ENCODE data around the gene CHRNA7. TPM values are rescaled to one million over a fixed set of nuclear protein-coding genes. Genes with fewer than 3 reads are reported as not detected.

Gene CHRNA7
- total RNA-seq, 4 donors from 2014 or later, result 0.23 to 6.1 (median 1.3) TPM

GRCh38 chr15:32112101-32112500 is 81.8 kb downstream of the CHRNA7 start:
- no peak overlapping the region for H3K27ac ChIP-seq
- 82% methylated on average over 8 of the region's 8 CpGs for WGBS
- H3K4me1 ChIP-seq, result no peaks in the 10 kb centered on the region
- no peaks in the 10 kb centered on the region for H3K27me3 ChIP-seq
- no peaks in the 10 kb centered on the region for H3K9me3 ChIP-seq
- H3K36me3 ChIP-seq, result no peaks in the 10 kb centered on the region
- no peak for TF ChIP-seq EP300 (IDR thresholded peaks at IDR 0.05)
- TF ChIP-seq CTCF (IDR thresholded peaks at IDR 0.05), result no peak
- no peak for DNase-seq (ENCODE audit: low spot score in 2 of 2)
- H3K4me3 ChIP-seq, result no peak overlapping the region

GRCh38 chr15:32113224-32113623 is 82.9 kb downstream of the CHRNA7 start:
- Histone ChIP-seq H3K27me3 (no peaks in the 10 kb centered on the region), H3K4me3 (no peak overlapping the region), H3K36me3 (no peaks in the 10 kb centered on the region), H3K4me1 (no peaks in the 10 kb centered on the region), H3K9me3 (no peaks in the 10 kb centered on the region), H3K27ac (no peak overlapping the region)
- WGBS, result 82% methylated on average over 8 of the region's 8 CpGs
- TF ChIP-seq POLR2AphosphoS5 (IDR thresholded peaks at IDR 0.05) (no peak), POLR2A (IDR thresholded peaks at IDR 0.05) (no peak), CTCF (IDR thresholded peaks at IDR 0.05) (no peak), EP300 (IDR thresholded peaks at IDR 0.05) (no peak)
- no peak for DNase-seq (ENCODE audit: low spot score in 2 of 2)

- no peak for DNase-seq (ENCODE audit: low spot score in 2 of 2)
- Histone ChIP-seq H3K27ac (no peak overlapping the region), H3K4me1 (no peaks in the 10 kb centered on the region), H3K27me3 (no peaks in the 10 kb centered on the region), H3K4me3 (no peak overlapping the region), H3K9me3 (no peaks in the 10 kb centered on the region), H3K36me3 (no peaks in the 10 kb centered on the region)
- TF ChIP-seq POLR2A (IDR thresholded peaks at IDR 0.05) (no peak), CTCF (IDR thresholded peaks at IDR 0.05) (no peak), EP300 (IDR thresholded peaks at IDR 0.05) (no peak), POLR2AphosphoS5 (IDR thresholded peaks at IDR 0.05) (no peak)
- WGBS, result 67% methylated on average over 3 of the region's 4 CpGs
These were observed 86.8 kb downstream of the CHRNA7 start for GRCh38 chr15:32117122-32117521.

- Histone ChIP-seq H3K36me3 (no peaks in the 10 kb centered on the region), H3K4me3 (no peak overlapping the region), H3K4me1 (no peaks in the 10 kb centered on the region), H3K27me3 (no peaks in the 10 kb centered on the region), H3K27ac (no peak overlapping the region), H3K9me3 (no peaks in the 10 kb centered on the region)
- DNase-seq (ENCODE audit: low spot score in 2 of 2), result no peak
- TF ChIP-seq CTCF (IDR thresholded peaks at IDR 0.05) (no peak), POLR2AphosphoS5 (IDR thresholded peaks at IDR 0.05) (no peak), EP300 (IDR thresholded peaks at IDR 0.05) (no peak), POLR2A (IDR thresholded peaks at IDR 0.05) (no peak)
- 63% methylated on average over 3 of the region's 3 CpGs for WGBS
These were observed 89.0 kb downstream of the CHRNA7 start for GRCh38 chr15:32119286-32119685.

GRCh38 chr15:32119694-32120330 is 89.5 kb downstream of the CHRNA7 start:
- Histone ChIP-seq H3K4me3 (no peak overlapping the region), H3K9me3 (no peaks in the 10 kb centered on the region), H3K27ac (no peak overlapping the region), H3K4me1 (no peaks in the 10 kb centered on the region), H3K27me3 (no peaks in the 10 kb centered on the region), H3K36me3 (no peaks in the 10 kb centered on the region)
- DNase-seq (ENCODE audit: low spot score in 2 of 2), result peak in 1 of 2 donors; percentile 8
- 69% methylated on average over 12 of the region's 12 CpGs for WGBS
- TF ChIP-seq EP300 (IDR thresholded peaks at IDR 0.05), result no peak
- no peak for TF ChIP-seq POLR2A (IDR thresholded peaks at IDR 0.05)
